ENCODE measurements around the gene VTA1. TPM values are rescaled to one million over a fixed set of nuclear protein-coding genes. Genes with fewer than 3 reads are reported as not detected.
A peak's percentile ranks its signal among the peaks of the same experiment; 100 is the strongest.

Gene VTA1
- total and polyA plus RNA-seq, 2 of the 13 experiments (the other 11 are each of a cell fraction or from before 2014, with no cell fraction given), result 70.7 to 89.1 TPM

- TF ChIP-seq THRA (CRISPR knock-in tag; IDR thresholded peaks at IDR 0.05; ENCODE audit: borderline replicate concordance) (peak; percentile 73; the same call in 1 of the 2 replicates), HOXA3 (CRISPR knock-in tag; IDR thresholded peaks at IDR 0.05) (peak; percentile 98), ZNF235 (CRISPR knock-in tag; IDR thresholded peaks at IDR 0.05; ENCODE audit: borderline replicate concordance) (0 out of 2 replicates have a peak, but pooled peaks have one; percentile 14), DDIT3 (CRISPR knock-in tag; IDR thresholded peaks at IDR 0.05) (0 out of 2 replicates have a peak, but pooled peaks have one; percentile 25), ZNF644 (CRISPR knock-in tag; IDR thresholded peaks at IDR 0.05; ENCODE audit: low read depth) (peak; percentile 90), ZNF850 (CRISPR knock-in tag; conservative IDR thresholded peaks at IDR 0.05) (no peak), NFYC (CRISPR knock-in tag; IDR thresholded peaks at IDR 0.05) (peak; percentile 69), MYPOP (CRISPR knock-in tag; IDR thresholded peaks at IDR 0.05) (peak; percentile 92), FOXC1 (CRISPR knock-in tag; IDR thresholded peaks at IDR 0.05; ENCODE audit: borderline replicate concordance) (peak; percentile 99), ZMYM4 (CRISPR knock-in tag; IDR thresholded peaks at IDR 0.05) (peak; percentile 100), SPEN (CRISPR knock-in tag; IDR thresholded peaks at IDR 0.05; ENCODE audit: low read depth) (peak; percentile 99), RARG (CRISPR knock-in tag; IDR thresholded peaks at IDR 0.05; ENCODE audit: low read depth) (no peak), E2F1 (CRISPR knock-in tag; IDR thresholded peaks at IDR 0.05) (peak; percentile 97), MNT (IDR thresholded peaks at IDR 0.05) (peak; percentile 92), MIER2 (CRISPR knock-in tag; IDR thresholded peaks at IDR 0.05) (peak; percentile 89), ZNF839 (CRISPR knock-in tag; IDR thresholded peaks at IDR 0.05; ENCODE audit: borderline replicate concordance) (peak; percentile 99; the same call in 1 of the 2 replicates), ZNF335 (CRISPR knock-in tag; IDR thresholded peaks at IDR 0.05) (peak; percentile 83), RCOR2 (CRISPR knock-in tag; IDR thresholded peaks at IDR 0.05) (peak; percentile 67), BCL6 (CRISPR knock-in tag; IDR thresholded peaks at IDR 0.05) (peak; percentile 71)
- TF ChIP-seq, protein P1, sequence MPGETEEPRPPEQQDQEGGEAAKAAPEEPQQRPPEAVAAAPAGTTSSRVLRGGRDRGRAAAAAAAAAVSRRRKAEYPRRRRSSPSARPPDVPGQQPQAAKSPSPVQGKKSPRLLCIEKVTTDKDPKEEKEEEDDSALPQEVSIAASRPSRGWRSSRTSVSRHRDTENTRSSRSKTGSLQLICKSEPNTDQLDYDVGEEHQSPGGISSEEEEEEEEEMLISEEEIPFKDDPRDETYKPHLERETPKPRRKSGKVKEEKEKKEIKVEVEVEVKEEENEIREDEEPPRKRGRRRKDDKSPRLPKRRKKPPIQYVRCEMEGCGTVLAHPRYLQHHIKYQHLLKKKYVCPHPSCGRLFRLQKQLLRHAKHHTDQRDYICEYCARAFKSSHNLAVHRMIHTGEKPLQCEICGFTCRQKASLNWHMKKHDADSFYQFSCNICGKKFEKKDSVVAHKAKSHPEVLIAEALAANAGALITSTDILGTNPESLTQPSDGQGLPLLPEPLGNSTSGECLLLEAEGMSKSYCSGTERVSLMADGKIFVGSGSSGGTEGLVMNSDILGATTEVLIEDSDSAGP (CRISPR knock-in tag; IDR thresholded peaks at IDR 0.05; ENCODE audit: borderline replicate concordance), result peak; percentile 98
- TF ChIP-seq, protein P2, sequence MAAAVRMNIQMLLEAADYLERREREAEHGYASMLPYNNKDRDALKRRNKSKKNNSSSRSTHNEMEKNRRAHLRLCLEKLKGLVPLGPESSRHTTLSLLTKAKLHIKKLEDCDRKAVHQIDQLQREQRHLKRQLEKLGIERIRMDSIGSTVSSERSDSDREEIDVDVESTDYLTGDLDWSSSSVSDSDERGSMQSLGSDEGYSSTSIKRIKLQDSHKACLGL (CRISPR knock-in tag; IDR thresholded peaks at IDR 0.05), result peak; percentile 89
Observed at GRCh38 chr6:142146828-142147662, at the start of gene VTA1, which contains the start of gene NMBR (continued).

Measured in HepG2 (cell line).